RWPE1 (cell line): ENCODE results near the gene LCE1D.

ENCODE experiments used
- CTCF ChIA-PET: fragments of 350-600 bp; sonication (Branson Sonifier 250); formaldehyde crosslinking; extraction: SDS; loops from one replicate; lab custom pipeline; 2021; lab: Yijun Ruan, JAX
- POLR2A ChIA-PET: fragments of 400-600 bp; formaldehyde crosslinking; extraction: SDS; loops from one replicate; lab custom pipeline; 2020; ENCODE audit warnings: antibody characterized with exemption; ENCODE audit not compliant: low non-redundant PET; lab: Yijun Ruan, JAX
- DNase-seq: peaks from one replicate; pipeline ENCODE4 v3.0.0; 2012; ENCODE audit warnings: low spot score
- H3K27ac ChIP-seq: fragments of 450-650 bp; 2 replicates; pipeline ENCODE4 v1.5.1; 2017
- TF ChIP-seq, protein P1 (sequence below): fragments of 450-650 bp; conservative IDR thresholded peaks from 2 replicates; pipeline ENCODE4 v1.5.1; 2017; ENCODE audit warnings: low read depth, mild to moderate bottlenecking

Gene LCE1D

DNA sequence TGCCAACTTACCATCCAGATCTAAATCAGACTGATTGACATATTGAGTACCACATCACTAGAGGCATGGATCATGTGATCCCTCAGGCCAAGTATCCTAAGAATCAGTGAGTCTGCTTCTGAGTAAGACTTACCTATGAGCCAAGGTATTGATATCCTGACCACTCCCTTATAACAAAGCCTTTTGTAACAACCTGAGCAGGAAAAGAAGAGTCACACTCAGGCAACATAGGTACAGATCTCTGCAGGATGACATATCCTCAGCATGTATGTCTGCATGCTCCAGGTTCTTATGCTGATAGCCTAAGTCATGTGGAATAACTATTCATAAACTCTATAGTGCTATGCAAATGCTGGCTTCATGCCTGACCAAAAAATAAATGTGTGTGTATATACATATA, 28.4 kb downstream of the LCE1D start:
- CTCF ChIA-PET = interaction anchor here (0.7 kb wide), 1 partner anchor 115 kb away, joined by 3 read pairs; no protein-coding TSS in a partner anchor
- TF ChIP-seq, protein P1, sequence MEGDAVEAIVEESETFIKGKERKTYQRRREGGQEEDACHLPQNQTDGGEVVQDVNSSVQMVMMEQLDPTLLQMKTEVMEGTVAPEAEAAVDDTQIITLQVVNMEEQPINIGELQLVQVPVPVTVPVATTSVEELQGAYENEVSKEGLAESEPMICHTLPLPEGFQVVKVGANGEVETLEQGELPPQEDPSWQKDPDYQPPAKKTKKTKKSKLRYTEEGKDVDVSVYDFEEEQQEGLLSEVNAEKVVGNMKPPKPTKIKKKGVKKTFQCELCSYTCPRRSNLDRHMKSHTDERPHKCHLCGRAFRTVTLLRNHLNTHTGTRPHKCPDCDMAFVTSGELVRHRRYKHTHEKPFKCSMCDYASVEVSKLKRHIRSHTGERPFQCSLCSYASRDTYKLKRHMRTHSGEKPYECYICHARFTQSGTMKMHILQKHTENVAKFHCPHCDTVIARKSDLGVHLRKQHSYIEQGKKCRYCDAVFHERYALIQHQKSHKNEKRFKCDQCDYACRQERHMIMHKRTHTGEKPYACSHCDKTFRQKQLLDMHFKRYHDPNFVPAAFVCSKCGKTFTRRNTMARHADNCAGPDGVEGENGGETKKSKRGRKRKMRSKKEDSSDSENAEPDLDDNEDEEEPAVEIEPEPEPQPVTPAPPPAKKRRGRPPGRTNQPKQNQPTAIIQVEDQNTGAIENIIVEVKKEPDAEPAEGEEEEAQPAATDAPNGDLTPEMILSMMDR = no peak
- no peak overlapping the region for H3K27ac ChIP-seq
- DNase-seq = no peak
- POLR2A ChIA-PET = no interaction called here

DNA sequence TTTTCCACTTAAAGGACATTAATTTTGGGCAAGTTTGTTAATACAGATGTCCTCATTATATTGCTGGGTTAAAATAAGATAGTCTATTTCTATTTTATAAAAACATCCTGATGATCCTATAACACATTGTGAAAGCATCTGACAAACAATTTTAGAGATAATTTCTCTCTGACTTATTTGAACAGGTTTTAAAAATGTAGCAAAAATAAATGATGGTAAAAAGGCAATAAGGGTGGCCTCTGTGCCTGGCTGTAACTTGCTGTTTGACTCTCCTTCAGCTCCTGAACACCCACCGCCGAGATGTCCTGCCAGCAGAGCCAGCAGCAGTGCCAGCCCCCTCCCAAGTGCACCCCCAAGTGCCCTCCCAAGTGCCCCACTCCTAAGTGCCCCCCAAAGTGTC, 30.7 kb downstream of the LCE1D start, which contains the start of gene LCE1A:
LCE1A (plus strand) TSS at position 301 of the 400 bp plus-strand sequence; CDS start at position 301, 0 bp downstream.
- H3K27ac ChIP-seq = no peak within 1 kb of the TSS
- DNase-seq = no peak
- POLR2A ChIA-PET = no interaction called here
- CTCF ChIA-PET = no interaction called here
- TF ChIP-seq, protein P1 = no peak

DNA sequence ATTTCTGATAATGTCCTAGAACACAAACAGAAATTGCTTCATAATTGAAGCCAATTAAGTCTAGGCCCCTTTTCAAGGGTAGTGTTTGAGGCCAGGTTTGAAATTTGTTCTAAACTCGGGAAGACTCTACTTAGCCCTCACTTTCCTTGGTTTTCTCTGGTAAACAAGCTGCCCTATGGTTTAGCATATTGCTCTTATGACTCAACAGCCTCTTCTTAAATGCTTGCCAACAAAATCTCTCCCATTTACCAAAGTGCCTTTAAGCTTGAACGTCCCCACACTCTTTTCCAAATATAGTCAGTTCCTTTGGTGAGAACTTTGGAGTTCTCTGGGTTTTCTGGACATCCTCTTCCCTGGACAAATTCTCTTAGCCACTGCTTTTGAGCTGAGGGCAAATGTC, 40.3 kb downstream of the LCE1D start:
- TF ChIP-seq, protein P1 = no peak
- H3K27ac ChIP-seq = no peak overlapping the region
- POLR2A ChIA-PET = no interaction called here
- CTCF ChIA-PET = interaction anchor here (0.6 kb wide), 1 partner anchor 1195 kb away, joined by 3 read pairs; no protein-coding TSS in a partner anchor
- DNase-seq = no peak

DNA sequence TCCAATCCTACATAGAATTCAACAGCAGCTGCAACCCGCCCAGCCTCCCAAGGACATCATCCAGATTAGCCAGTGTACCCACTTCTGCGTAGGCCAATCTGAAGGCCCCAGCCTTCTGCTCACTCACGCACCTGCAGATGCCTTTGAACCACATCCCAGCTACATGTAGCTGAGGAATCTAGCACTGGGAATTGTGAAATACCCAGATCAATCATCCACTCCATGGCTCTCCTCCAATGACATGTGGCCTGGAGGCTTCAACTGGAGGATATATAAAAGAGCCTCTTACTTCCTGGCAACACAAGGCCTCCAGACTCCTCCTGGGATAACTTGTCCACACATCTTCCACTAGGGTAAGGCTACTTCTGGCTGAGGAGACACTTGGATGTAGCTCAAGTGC, 46.0 kb downstream of the LCE1D start, which contains the start of gene LCE6A:
LCE6A (plus strand) TSS at position 301 of the 400 bp plus-strand sequence. CDS start 665 bp downstream, outside the sequence.
- H3K27ac ChIP-seq = no peak within 1 kb of the TSS
- POLR2A ChIA-PET = no interaction called here
- no peak for DNase-seq
- CTCF ChIA-PET = interaction anchor here (0.6 kb wide), 2 partner anchors 14 to 189 kb away, joined by 3 to 4 read pairs; no protein-coding TSS in a partner anchor
- TF ChIP-seq, protein P1 = no peak
